ENCODE measurements around the gene VPS35L. TPM values are rescaled to one million over a fixed set of nuclear protein-coding genes. Genes with fewer than 3 reads are reported as not detected.
A peak's percentile ranks its signal among the peaks of the same experiment; 100 is the strongest.

VPS35L gene
- total and polyA plus RNA-seq, 2 experiments from 2014 or later = 48.0 to 54.6 TPM

DNA sequence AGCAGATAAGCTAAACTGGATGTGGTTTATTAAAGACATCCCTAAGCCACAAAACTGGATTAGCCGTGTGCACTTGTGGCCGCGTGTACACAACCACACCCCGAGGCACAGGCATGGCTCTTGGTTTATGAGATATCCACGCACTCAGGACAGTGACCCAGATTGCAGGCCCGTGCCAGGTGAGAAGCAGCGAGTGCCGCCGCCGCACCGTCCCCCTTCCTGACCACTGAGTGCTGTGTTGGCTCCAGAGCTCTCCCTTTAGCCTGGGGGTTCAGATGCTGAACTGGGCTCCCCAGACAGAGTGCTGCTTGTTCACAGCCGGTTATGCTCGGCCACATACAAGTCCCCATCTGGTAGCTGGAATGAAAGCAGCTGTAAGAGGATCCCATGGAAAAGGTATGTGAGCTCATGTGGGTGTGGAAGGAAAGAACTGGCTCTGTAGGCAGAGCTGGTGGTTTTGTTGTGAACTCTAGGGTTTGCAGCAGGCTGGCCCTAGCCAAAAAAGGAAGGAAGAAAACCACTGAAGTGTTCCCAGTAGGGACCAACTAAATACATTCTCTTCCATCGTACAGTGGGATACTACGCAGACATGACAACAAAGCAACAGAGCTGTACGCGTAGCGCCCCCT is 133.0 kb downstream of the VPS35L start:
- H3K79me2 ChIP-seq (replicated peaks; ENCODE audit: insufficient read depth) = no peaks in the 10 kb centered on the region
- DNase-seq (ENCODE audit: low spot score) (no peak), ATAC-seq (no peak)
- Mint-ChIP-seq H3K27me3 (ENCODE audit: insufficient read depth, low read depth, poor library complexity) (peaks cover 5% of the 10 kb centered on the region), H3K27ac (no peak overlapping the region), H3K36me3 (ENCODE audit: low read depth) (peaks cover 56% of the 10 kb centered on the region), H3K4me1 (peaks cover 3% of the 10 kb centered on the region; the same call in 2 of the 3 replicates), H3K9me3 (peaks cover 7% of the 10 kb centered on the region; the same call in 2 of the 3 replicates), H3K4me3 (no peak overlapping the region)
- no peaks in the 10 kb centered on the region for H3K4me1 ChIP-seq (ENCODE audit: insufficient read depth)
- H2AFZ ChIP-seq = no peak overlapping the region
- TF ChIP-seq ZNF114 (CRISPR knock-in tag; IDR thresholded peaks at IDR 0.05) (no peak), EZH2phosphoT487 (IDR thresholded peaks at IDR 0.05; ENCODE audit: unreplicated experiment) (no peak), JUNB (IDR thresholded peaks at IDR 0.05; ENCODE audit: unreplicated experiment) (no peak), CREB1 (CRISPR knock-in tag; IDR thresholded peaks at IDR 0.05; ENCODE audit: low read depth) (no peak), REST (IDR thresholded peaks at IDR 0.05; ENCODE audit: unreplicated experiment) (no peak), ZNF462 (CRISPR knock-in tag; IDR thresholded peaks at IDR 0.05) (no peak), ETS1 (IDR thresholded peaks at IDR 0.05) (no peak), CTCF (conservative IDR thresholded peaks at IDR 0.05; ENCODE audit: low read depth in 2 of 2) (no peak), STAT1 (IDR thresholded peaks at IDR 0.05; ENCODE audit: unreplicated experiment) (no peak), EZH2 (IDR thresholded peaks at IDR 0.05; ENCODE audit: low read depth, unreplicated experiment) (no peak), NANOG (IDR thresholded peaks at IDR 0.05; ENCODE audit: borderline replicate concordance) (no peak), POLR2AphosphoS5 (IDR thresholded peaks at IDR 0.05; ENCODE audit: low read depth) (no peak), ZNF331 (CRISPR knock-in tag; IDR thresholded peaks at IDR 0.05; ENCODE audit: low read depth) (no peak)
- H4K20me1 ChIP-seq (replicated peaks; ENCODE audit: insufficient read depth) = no peaks in the 10 kb centered on the region
- H3K27me3 ChIP-seq (ENCODE audit: insufficient read depth) = no peaks in the 10 kb centered on the region
- peak overlapping the region; percentile 69 for H3K27ac ChIP-seq (ENCODE audit: low read depth)
- H3K36me3 ChIP-seq (ENCODE audit: insufficient read depth) = peaks cover 9% of the 10 kb centered on the region
- no peaks in the 10 kb centered on the region for H3K9me2 ChIP-seq (ENCODE audit: insufficient read depth)
- H3K4me3 ChIP-seq = no peak overlapping the region
- no peaks in the 10 kb centered on the region for H3F3A ChIP-seq (replicated peaks; ENCODE audit: low read depth)
- no peak overlapping the region for H3K4me2 ChIP-seq
